K562 (cell line): ENCODE measurements around the gene KAZN. TPM values are rescaled to one million over a fixed set of nuclear protein-coding genes. Genes with fewer than 3 reads are reported as not detected.

Source experiments
- ATAC-seq: fragments of 200-7000 bp; cut with Tn5 transposase; 3 replicates; pipeline ENCODE4 v1.9.1; 2020; ENCODE audit warnings: moderate library complexity
- BruUV-seq: library from RNA; stranded (reverse); fragments of 400-500 nt; replicated peaks from 2 replicates; lab custom pipeline; 2021; lab: Mats Ljungman, UMichigan
- CTCF ChIA-PET: fragments of 300-600 bp; formaldehyde crosslinking; extraction: SDS; loops from one replicate; lab custom pipeline; 2021; ENCODE audit warnings: low intra/inter-chr PET ratio; lab: Yijun Ruan, JAX
- POLR2A ChIA-PET: fragments of 300-600, 350-650 bp; sonication (Branson Sonifier 250); formaldehyde crosslinking; extraction: SDS; loops from one replicate; lab custom pipeline; 2021; ENCODE audit warnings: antibody characterized with exemption, inconsistent platforms; lab: Yijun Ruan, JAX
- DNase-seq, 4 experiments: peaks; one replicate each; pipeline versions ENCODE4 v3.0.0 to v3.0.0-alpha.2; 2011 to 2018; ENCODE audit warnings: low spot score in 3 of 4, mixed read lengths in 3 of 4; ENCODE audit errors: extremely low read depth in 1 of 4
- FAIRE-seq: peaks from 2 replicates; lab custom pipeline; 2011; peaks lifted over from hg19 to GRCh38; lab: Jason Lieb, UNC
- H2AFZ ChIP-seq: 2 replicates; pipeline ENCODE4 v1.6.0; 2011; ENCODE audit warnings: low read depth, low read length, control low read depth, inconsistent platforms
- H3K27ac ChIP-seq: fragments of 200-600 bp; 3 replicates; pipeline ENCODE4 v1.8.0; 2011; ENCODE audit warnings: low read depth, mild to moderate bottlenecking, control low read depth, inconsistent platforms, low read length, moderate library complexity, mixed read lengths; ENCODE audit errors: extremely low read depth
- H3K27me3 ChIP-seq, 2 experiments: fragments of 300-600 bp in 1 of 2; 2 replicates in 1 of 2; 3 replicates in 1 of 2; pipeline versions ENCODE4 v1.6.0 to v1.8.0; 2011; ENCODE audit warnings: inconsistent platforms in 2 of 2, low read length in 2 of 2, mild to moderate bottlenecking in 1 of 2, mixed read lengths in 1 of 2, moderate library complexity in 1 of 2; ENCODE audit not compliant: control insufficient read depth in 2 of 2, insufficient read depth in 2 of 2
- H3K36me3 ChIP-seq: fragments of 300-600 bp; 3 replicates; pipeline ENCODE4 v1.8.0; 2011; ENCODE audit warnings: mild to moderate bottlenecking, low read length, inconsistent platforms; ENCODE audit not compliant: control insufficient read depth, insufficient read depth
- H3K4me1 ChIP-seq, 2 experiments: fragments of 200-600 bp in 1 of 2; replicated peaks in 1 of 2; 2 replicates in 1 of 2; 3 replicates in 1 of 2; pipeline versions ENCODE4 v1.5.1 to v1.8.0; 2011; ENCODE audit warnings: inconsistent platforms in 2 of 2, low read length in 2 of 2, mild to moderate bottlenecking in 1 of 2, mixed read lengths in 1 of 2, moderate library complexity in 1 of 2; ENCODE audit not compliant: control insufficient read depth in 2 of 2, insufficient read depth in 2 of 2
- H3K4me2 ChIP-seq: 2 replicates; pipeline ENCODE4 v1.6.1; 2011; ENCODE audit warnings: low read length, control low read depth, inconsistent platforms, mixed read lengths; ENCODE audit not compliant: insufficient read depth
- H3K4me3 ChIP-seq: fragments of 200-600 bp; sonication (generic), shearing (Covaris generic); 2 replicates; pipeline ENCODE4 v1.5.1; 2016; ENCODE audit warnings: control low read depth, inconsistent platforms
- H3K79me2 ChIP-seq: fragments of 200-600 bp; 3 replicates; pipeline ENCODE4 v1.8.0; 2011; ENCODE audit warnings: low read length, inconsistent platforms; ENCODE audit not compliant: control insufficient read depth, insufficient read depth
- H3K9ac ChIP-seq, 2 experiments: 2 replicates each; pipeline versions ENCODE4 v1.6.0 to v1.6.1; 2011; ENCODE audit warnings: low read depth in 2 of 2, low read length in 2 of 2, control low read depth in 1 of 2, inconsistent platforms in 1 of 2, mild to moderate bottlenecking in 1 of 2, mixed read lengths in 1 of 2; ENCODE audit not compliant: insufficient read depth in 1 of 2
- H3K9me1 ChIP-seq: one replicate; pipeline ENCODE4 v1.6.0; 2011; ENCODE audit warnings: inconsistent platforms, mild to moderate bottlenecking, low read length, moderate library complexity; ENCODE audit not compliant: control insufficient read depth, insufficient read depth
- H3K9me3 ChIP-seq: replicated peaks from 2 replicates; pipeline ENCODE4 v1.5.1; 2011; ENCODE audit warnings: low read depth, low read length, inconsistent platforms; ENCODE audit not compliant: control insufficient read depth, insufficient read depth
- H4K20me1 ChIP-seq: replicated peaks from 2 replicates; pipeline ENCODE4 v1.6.1; 2011; ENCODE audit warnings: low read length, inconsistent platforms, mixed read lengths; ENCODE audit not compliant: control insufficient read depth, insufficient read depth
- MTA2 ChIP-seq: fragments of 450-650 bp; IDR thresholded peaks from 2 replicates; pipeline ENCODE4 v1.6.1; 2016; ENCODE audit warnings: low read depth
- NFXL1 ChIP-seq: fragments of 450-650 bp; formaldehyde crosslinking; IDR thresholded peaks from 2 replicates; pipeline ENCODE4 v1.4.0; 2021; ENCODE audit warnings: mild to moderate bottlenecking
- POLR3A ChIP-seq: IDR thresholded peaks from 2 replicates; pipeline ENCODE4 v1.6.1; 2011; ENCODE audit warnings: borderline replicate concordance, mild to moderate bottlenecking, moderate library complexity; ENCODE audit not compliant: insufficient read length, insufficient read depth; ENCODE audit errors: extremely low read depth
- RBM25 ChIP-seq: fragments of 200-400 bp; formaldehyde crosslinking; IDR thresholded peaks from 2 replicates; pipeline ENCODE4 v1.6.1; 2018; ENCODE audit warnings: low read length, low read depth, moderate library complexity; ENCODE audit not compliant: severe bottlenecking
- ZBTB43 ChIP-seq: sonication (generic); formaldehyde crosslinking; IDR thresholded peaks from 2 replicates; pipeline ENCODE4 v1.8.0; 2023; ENCODE audit warnings: mild to moderate bottlenecking, missing genetic modification reagents
- WGBS: fragments of 100-300 bp; shearing (Covaris generic); methylation state at CpG from one replicate; pipeline ENCODE4 v1.1.6; 2016; ENCODE audit warnings: low coverage, mixed read lengths; ENCODE audit not compliant: insufficient coverage; ENCODE audit errors: missing lambda C conversion rate; 5-methylcytosine and 5-hydroxymethylcytosine counted together
- in situ Hi-C: fragments of 300-500 bp; cut with MboI; formaldehyde crosslinking; loops from 4 replicates; pipeline ENCODE4 v1.15.0; 2018; ENCODE audit warnings: inconsistent platforms, mixed read lengths
- intact Hi-C: fragments of 100-400 bp; cut with micrococcal nuclease; formaldehyde crosslinking; loops from 2 replicates; pipeline ENCODE4 v1.14.2; 2022
- polyA plus RNA-seq, 8 experiments: library from polyadenylated mRNA; depleted of rRNA in 4 of 8; stranded (reverse) in 5 of 8; unstranded in 3 of 8; fragments of >200 nt; fragmentation: Nextera tagmentation in 2 of 8; fragmentation: Illumina TruSeq in 1 of 8; extraction: Ambion mirVana in 2 of 8; extraction: Trizol in 1 of 8; gene quantifications; 2 replicates each; pipeline versions ENCODE4 v1.2.1 to v1.2.3, GENCODE V29; 2011 to 2014; ENCODE audit warnings: inconsistent platforms in 1 of 8, missing spikeins in 1 of 8
- total RNA-seq, 7 experiments: library from RNA; depleted of rRNA in 6 of 7; stranded (reverse); fragments of >200 nt in 6 of 7; fragmentation: Illumina TruSeq in 2 of 7; extraction: Trizol in 2 of 7; gene quantifications; 2 replicates each; pipeline versions ENCODE4 v1.2.1 to v1.2.3, GENCODE V29; 2011 to 2021; ENCODE audit warnings: low replicate concordance in 1 of 7

KAZN gene
- total and polyA plus RNA-seq, 9 of the 15 experiments (the other 6 are each of a cell fraction or from before 2014, with no cell fraction given), result 2.1 to 21.6 (median 5.4) TPM

GRCh38 chr1:14693949-14694348 lies 95.5 kb downstream of the KAZN start (continued):
- no peak for TF ChIP-seq ZBTB43
- no peak for TF ChIP-seq POLR3A
- no peak for TF ChIP-seq NFXL1 (CRISPR knock-in tag)

GRCh38 chr1:14694589-14694988 lies 96.1 kb downstream of the KAZN start:
- DNase-seq (no peak), ATAC-seq (no peak)
- Histone ChIP-seq H3K4me2 (no peak overlapping the region), H3K36me3 (no peaks in the 10 kb centered on the region), H3K9me3 (no peaks in the 10 kb centered on the region), H3K79me2 (no peaks in the 10 kb centered on the region), H3K4me1 (no peaks in the 10 kb centered on the region), H4K20me1 (no peaks in the 10 kb centered on the region), H3K9me1 (no peaks in the 10 kb centered on the region), H3K4me3 (no peak overlapping the region), H3K27ac (no peak overlapping the region)
- 0% methylated on average over 3 of the region's 3 CpGs for WGBS
- CTCF ChIA-PET, result no interaction called here
- BruUV-seq, result no TSS peak
- TF ChIP-seq MTA2, result no peak
- TF ChIP-seq RBM25, result peak; percentile 58
- TF ChIP-seq, all 486 proteins: peak for 1
- intact Hi-C loops (no loop called here), in situ Hi-C loops (no loop called here)
- Histone ChIP-seq H2AFZ (no peak overlapping the region), H3K9ac (no peak overlapping the region), H3K27me3 (peaks cover 51 to 76% of the 10 kb centered on the region in 2 experiments)
- POLR2A ChIA-PET, result no interaction called here
- FAIRE-seq, result no peak
